B cell (primary cell): Measurements from ENCODE around the gene UPK3A. TPM values are rescaled to one million over a fixed set of nuclear protein-coding genes. Genes with fewer than 3 reads are reported as not detected.

Experiments
- ATAC-seq: fragments of 200-7000 bp; cut with Tn5 transposase; one replicate; pipeline ENCODE4 v1.10.0; 2021; ENCODE audit warnings: low read depth, mild to moderate bottlenecking, moderate number of reproducible peaks, moderate library complexity
- CTCF ChIA-PET: fragments of 350-600 bp; sonication (Branson Sonifier 250); formaldehyde crosslinking; loops from one replicate; lab custom pipeline; 2021; ENCODE audit warnings: antibody characterized with exemption, inconsistent platforms; lab: Charles Lee
- POLR2A ChIA-PET: fragments of 350-600 bp; sonication (Branson Sonifier 250); formaldehyde crosslinking; loops from one replicate; lab custom pipeline; 2021; ENCODE audit warnings: antibody characterized with exemption; lab: Charles Lee
- DNase-seq: peaks from one replicate; pipeline ENCODE4 v3.0.0; 2013
- H2AFZ ChIP-seq: 2 replicates; pipeline ENCODE4 v1.6.1; 2012; ENCODE audit warnings: mild to moderate bottlenecking, low read depth, low read length; ENCODE audit not compliant: insufficient read depth, poor library complexity, severe bottlenecking
- H3K27ac ChIP-seq, 2 donors: 1 replicate in 1 of 2; 2 replicates in 1 of 2; pipeline ENCODE4 v1.5.1; 2012 to 2013; ENCODE audit warnings: low read length in 2 of 2, mild to moderate bottlenecking in 2 of 2, moderate library complexity in 1 of 2
- H3K27me3 ChIP-seq, 4 experiments: fragments of 200-600 bp in 1 of 4; sonication (generic) in 1 of 4; replicated peaks in 1 of 4; 1 replicate in 2 of 4; 2 replicates in 2 of 4; pipeline versions ENCODE4 v1.6.1 to v1.7.0; 2013 to 2016; ENCODE audit warnings: low read length in 3 of 4, mild to moderate bottlenecking in 2 of 4, mixed read lengths in 1 of 4, moderate library complexity in 1 of 4; ENCODE audit not compliant: insufficient read depth in 4 of 4, control insufficient read depth in 3 of 4; ENCODE audit errors: control extremely low read depth in 1 of 4
- H3K36me3 ChIP-seq, 2 experiments: replicated peaks in 1 of 2; 1 replicate in 1 of 2; 2 replicates in 1 of 2; pipeline versions ENCODE4 v1.6.1 to v1.7.1; 2013; ENCODE audit warnings: low read length in 1 of 2; ENCODE audit not compliant: insufficient read depth in 2 of 2, control insufficient read depth in 1 of 2; ENCODE audit errors: control extremely low read depth in 1 of 2, extremely low read depth in 1 of 2
- H3K4me1 ChIP-seq, 2 donors: fragments of 200-600 bp in 1 of 2; sonication (generic) in 1 of 2; 1 replicate in 1 of 2; 2 replicates in 1 of 2; pipeline versions ENCODE4 v1.5.1 to v1.6.1; 2013 to 2017; ENCODE audit warnings: low read length in 2 of 2; ENCODE audit not compliant: control insufficient read depth in 2 of 2, insufficient read depth in 2 of 2
- H3K4me2 ChIP-seq: replicated peaks from 2 replicates; pipeline ENCODE3; 2012; ENCODE audit warnings: mild to moderate bottlenecking, low read depth, low read length; ENCODE audit not compliant: poor library complexity, severe bottlenecking
- H3K4me3 ChIP-seq, 5 experiments: fragments of 200-600 bp in 1 of 5; sonication (generic) in 1 of 5; 1 replicate in 3 of 5; 2 replicates in 2 of 5; pipeline versions ENCODE4 v1.5.1 to v1.7.0; 2011 to 2016; ENCODE audit warnings: low read length in 4 of 5, mild to moderate bottlenecking in 4 of 5, low read depth in 2 of 5, control low read depth in 1 of 5, moderate library complexity in 1 of 5; ENCODE audit not compliant: insufficient read depth in 1 of 5; ENCODE audit errors: control extremely low read depth in 1 of 5, extremely low read depth in 1 of 5
- H3K79me2 ChIP-seq: fragments of 200-600 bp; sonication (generic); one replicate; pipeline ENCODE4 v1.6.0; 2016; ENCODE audit warnings: low read length; ENCODE audit not compliant: control insufficient read depth, insufficient read depth
- H3K9ac ChIP-seq: fragments of 200-600 bp; sonication (generic); 2 replicates; pipeline ENCODE4 v1.6.1; 2017; ENCODE audit warnings: mild to moderate bottlenecking, low read length, moderate library complexity
- H3K9me3 ChIP-seq, 3 donors: one replicate each; pipeline versions ENCODE4 v1.6.1 to v1.7.1; 2013; ENCODE audit warnings: low read length in 2 of 3; ENCODE audit not compliant: control insufficient read depth in 2 of 3, insufficient read depth in 1 of 3; ENCODE audit errors: control extremely low read depth in 1 of 3
- H4K20me1 ChIP-seq: 2 replicates; pipeline ENCODE4 v1.6.0; 2012; ENCODE audit warnings: mild to moderate bottlenecking, low read length; ENCODE audit not compliant: insufficient read depth, control insufficient read depth, poor library complexity, severe bottlenecking
- H3K27ac Mint-ChIP-seq: one replicate; pipeline ENCODE4 v1.8.0; 2021; ENCODE audit warnings: mixed read lengths
- H3K27me3 Mint-ChIP-seq: one replicate; pipeline ENCODE4 v1.8.0; 2021; ENCODE audit warnings: mixed read lengths
- H3K4me1 Mint-ChIP-seq: one replicate; pipeline ENCODE4 v1.8.0; 2021; ENCODE audit warnings: mixed read lengths
- H3K4me3 Mint-ChIP-seq: one replicate; pipeline ENCODE4 v1.8.0; 2021; ENCODE audit warnings: mixed read lengths
- H3K9me3 Mint-ChIP-seq: one replicate; pipeline ENCODE4 v1.8.0; 2022; ENCODE audit warnings: mixed read lengths; ENCODE audit not compliant: insufficient read depth
- CTCF ChIP-seq: fragments of 200-600 bp; IDR thresholded peaks from one replicate; pipeline ENCODE4 v1.8.0; 2022; ENCODE audit warnings: antibody characterized with exemption, mild to moderate bottlenecking
- EZH2 ChIP-seq: IDR thresholded peaks from 2 replicates; pipeline ENCODE4 v1.6.1; 2012; ENCODE audit warnings: borderline replicate concordance, low read depth, mild to moderate bottlenecking, moderate library complexity, low read length; ENCODE audit not compliant: insufficient read depth, poor library complexity, severe bottlenecking
- WGBS: methylation state at CpG from one replicate; pipeline ENCODE4 v1.1.5; 2013; ENCODE audit warnings: missing lambda C conversion rate; ENCODE audit not compliant: insufficient coverage; 5-methylcytosine and 5-hydroxymethylcytosine counted together
- intact Hi-C: fragments of 100-400 bp; cut with micrococcal nuclease; formaldehyde crosslinking; loops from one replicate; pipeline ENCODE4 v1.10.0; 2022
- polyA plus RNA-seq: library from polyadenylated mRNA; depleted of rRNA; stranded (reverse); fragments of >200 nt; gene quantifications from 2 replicates; pipeline ENCODE4 v1.2.3, GENCODE V29; 2012
- total RNA-seq, 2 donors: library from RNA; stranded (reverse); fragments of 120-200 nt in 1 of 2; gene quantifications; 1 replicate in 1 of 2; 2 replicates in 1 of 2; pipeline versions ENCODE4 v1.2.3 to v1.2.4, GENCODE V29; 2013 to 2022

UPK3A gene
- total and polyA plus RNA-seq, 2 donors (not counting 1 experiment from before 2014, with no cell fraction given), result not detected

- Histone ChIP-seq H3K4me1 (peaks cover 35 to 40% of the 10 kb centered on the region in 2 donors), H3K4me3 (peak overlapping the region in 4 of 5 experiments; percentile 16 to 56 (median 38)), H3K4me2 (peak overlapping the region; percentile 89), H3K9me3 (no peaks in the 10 kb centered on the region), H4K20me1 (peaks cover 9% of the 10 kb centered on the region), H3K36me3 (no peaks in the 10 kb centered on the region), H2AFZ (no peak overlapping the region), H3K9ac (peak overlapping the region; percentile 35), H3K27me3 (peaks cover 0 to 3% (median 0%) of the 10 kb centered on the region in 4 experiments), H3K79me2 (no peaks in the 10 kb centered on the region), H3K27ac (no peak overlapping the region)
- Mint-ChIP-seq H3K27me3 (no peaks in the 10 kb centered on the region), H3K27ac (peak overlapping the region; percentile 53), H3K4me1 (peaks cover 51% of the 10 kb centered on the region), H3K9me3 (no peaks in the 10 kb centered on the region), H3K4me3 (peak overlapping the region; percentile 87)
- no peak for TF ChIP-seq EZH2
- TF ChIP-seq CTCF, result no peak
- intact Hi-C loops, result no loop called here
- ATAC-seq (no peak), DNase-seq (no peak)
- ChIA-PET POLR2A (interaction anchor here (0.8 to 2.1 kb wide), 6 partner anchors 9 to 48 kb away, joined by 3 to 11 read pairs (median 6); partner anchors contain the start of gene FAM118A), CTCF (interaction anchor here (0.5 to 2.1 kb wide), 11 partner anchors 14 to 175 kb away, joined by 3 to 15 read pairs (median 3); partner anchors contain the start of gene NUP50)
- 56% methylated on average over 13 of the region's 13 CpGs for WGBS
These were observed 22.4 kb upstream of the UPK3A start for GRCh38 chr22:45262195-45262930.
